ENCODE results near the gene TOP3B. TPM values are rescaled to one million over a fixed set of nuclear protein-coding genes. Genes with fewer than 3 reads are reported as not detected.

Gene TOP3B
- total RNA-seq, 4 donors from 2014 or later, result 16.6 to 27.3 (median 22.8) TPM

- no peak for TF ChIP-seq CTCF (IDR thresholded peaks at IDR 0.05; ENCODE audit: low read depth)
These were observed 59.4 kb downstream of the TOP3B start for GRCh38 chr22:21923163-21923561.

- TF ChIP-seq CTCF (IDR thresholded peaks at IDR 0.05; ENCODE audit: low read depth), result no peak
These were observed 60.0 kb downstream of the TOP3B start for GRCh38 chr22:21922370-21923162.

- no peak for TF ChIP-seq CTCF (IDR thresholded peaks at IDR 0.05; ENCODE audit: low read depth)
These were observed 60.9 kb downstream of the TOP3B start for GRCh38 chr22:21921729-21922128.

- TF ChIP-seq CTCF (IDR thresholded peaks at IDR 0.05; ENCODE audit: low read depth), result no peak
These were observed 61.3 kb downstream of the TOP3B start for GRCh38 chr22:21921184-21921721.

GRCh38 chr22:21920341-21921183, 62.0 kb downstream of the TOP3B start:
- TF ChIP-seq CTCF (IDR thresholded peaks at IDR 0.05; ENCODE audit: low read depth), result no peak

GRCh38 chr22:21919526-21920307, 62.9 kb downstream of the TOP3B start:
- no peak for TF ChIP-seq CTCF (IDR thresholded peaks at IDR 0.05; ENCODE audit: low read depth)
